ENCODE results near the gene ZFP36L2.

DNA sequence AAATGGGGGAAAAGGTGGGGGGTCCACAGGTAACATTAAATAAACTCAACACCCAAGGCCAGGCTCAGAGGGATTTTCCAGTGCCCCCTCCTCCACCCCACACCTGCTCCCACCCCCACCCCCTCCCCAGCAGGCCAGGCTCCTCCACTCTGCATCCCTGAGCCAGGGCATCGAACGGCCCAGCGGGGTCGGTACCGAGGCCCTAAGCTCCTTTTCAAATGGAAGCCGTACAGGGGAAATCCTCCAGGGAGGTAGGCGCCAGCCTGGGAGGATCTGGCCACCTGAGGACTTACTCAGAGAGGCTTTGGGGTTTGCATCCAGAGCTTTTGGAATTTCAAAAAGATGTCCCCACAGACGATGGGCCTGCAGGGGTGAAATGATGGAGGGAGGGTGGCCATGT, 46.5 kb downstream of the ZFP36L2 start:
- TF ChIP-seq EZH2 (IDR thresholded peaks at IDR 0.05), result no peak
- no peak for TF ChIP-seq POLR2AphosphoS5 (IDR thresholded peaks at IDR 0.05; ENCODE audit: borderline replicate concordance, low read depth, low read length)
